H1 (cell line): Measurements from ENCODE around the gene EHD4. TPM values are rescaled to one million over a fixed set of nuclear protein-coding genes. Genes with fewer than 3 reads are reported as not detected.

Experiments used
- CHD1 ChIP-seq: IDR thresholded peaks from 2 replicates; pipeline ENCODE4 v1.6.1; 2012; ENCODE audit warnings: low read depth, low read length, improper control_type of control experiment
- RNF2 ChIP-seq: fragments of 200-900, 300-1000 bp; sonication (generic); IDR thresholded peaks from 2 replicates; pipeline ENCODE4 v1.7.1; 2016; ENCODE audit warnings: borderline replicate concordance, low read depth, mild to moderate bottlenecking, antibody characterized with exemption, low read length; ENCODE audit not compliant: poor library complexity, severe bottlenecking; ENCODE audit errors: missing control alignments
- TAF1 ChIP-seq: IDR thresholded peaks from 2 replicates; pipeline ENCODE4 v1.6.1; 2011; ENCODE audit warnings: mild to moderate bottlenecking, low read depth, low read length
- ZNF274 ChIP-seq: IDR thresholded peaks from 2 replicates; pipeline ENCODE4 v1.7.0; 2012; ENCODE audit warnings: low read length, borderline replicate concordance; ENCODE audit errors: extremely low read depth
- polyA plus RNA-seq, 7 experiments: library from polyadenylated mRNA; depleted of rRNA in 3 of 7; stranded (reverse) in 5 of 7; unstranded in 2 of 7; fragments of >200 nt in 5 of 7; fragments of 200-250 nt in 2 of 7; gene quantifications; 1 replicate in 5 of 7; 2 replicates in 1 of 7; 4 replicates in 1 of 7; pipeline versions ENCODE4 v1.2.1 to v1.2.3, GENCODE V29; 2011 to 2013; ENCODE audit warnings: missing spikeins in 2 of 7, mixed read lengths in 2 of 7
- total RNA-seq: library from RNA; stranded (reverse); fragmentation: NEBNext Ultra II Directional; extraction: Animal tissue kit (Norgen Biotek cat#: 25700); gene quantifications from 2 replicates; pipeline ENCODE4 v1.2.1, GENCODE V29; 2021

Gene EHD4
- total and polyA plus RNA-seq, 2 of the 8 experiments (the other 6 are each of a cell fraction or from before 2014, with no cell fraction given), result 17.5 to 24.5 TPM

GRCh38 chr15:41866263-41866703 is 106.1 kb downstream of the EHD4 start (continued):
- TF ChIP-seq ZNF274 (no peak), TAF1 (no peak), CHD1 (no peak), RNF2 (no peak)
- TF ChIP-seq, all 59 proteins: peak for 0
